SK-N-SH (cell line): ENCODE data around the gene CFAP97D1. TPM values are rescaled to one million over a fixed set of nuclear protein-coding genes. Genes with fewer than 3 reads are reported as not detected.

Experiments
- CTCF ChIA-PET: fragments of 300-600, 350-600 bp; formaldehyde crosslinking; extraction: SDS; loops from one replicate; lab custom pipeline; 2021; lab: Yijun Ruan, JAX
- POLR2A ChIA-PET: fragments of 350-600 bp; sonication (Branson Sonifier 250); formaldehyde crosslinking; extraction: SDS; loops from one replicate; lab custom pipeline; 2020; ENCODE audit warnings: antibody characterized with exemption, inconsistent platforms; lab: Yijun Ruan, JAX
- DNase-seq: peaks from one replicate; pipeline ENCODE4 v3.0.0; 2012
- H2AFZ ChIP-seq: fragments of 200-600 bp; sonication (generic); 2 replicates; pipeline ENCODE4 v1.8.1; 2016; ENCODE audit warnings: antibody characterized with exemption, mild to moderate bottlenecking, low read depth
- H3F3A ChIP-seq: fragments of 200-600 bp; sonication (generic); replicated peaks from 2 replicates; pipeline ENCODE3; 2016; ENCODE audit warnings: antibody characterized with exemption, mild to moderate bottlenecking; ENCODE audit not compliant: insufficient read depth
- H3K27ac ChIP-seq, 2 experiments: fragments of 200-500 bp in 1 of 2; fragments of 200-600 bp in 1 of 2; sonication (Bioruptor generic) in 1 of 2; sonication (generic), shearing (Covaris generic) in 1 of 2; 2 replicates each; pipeline versions ENCODE4 v1.5.1 to v1.6.1; 2014 to 2016; ENCODE audit warnings: low read depth in 2 of 2, inconsistent platforms in 1 of 2, low read length in 1 of 2, mild to moderate bottlenecking in 1 of 2, mixed read lengths in 1 of 2
- H3K27me3 ChIP-seq: fragments of 200-600 bp; sonication (generic), shearing (Covaris generic); 2 replicates; pipeline ENCODE4 v1.6.1; 2016; ENCODE audit warnings: mixed run types; ENCODE audit not compliant: insufficient read depth
- H3K36me3 ChIP-seq, 2 experiments: fragments of 200-500 bp in 1 of 2; fragments of 200-600 bp in 1 of 2; sonication (Bioruptor generic) in 1 of 2; sonication (generic) in 1 of 2; replicated peaks in 1 of 2; 2 replicates each; pipeline versions ENCODE3 to v1.5.1; 2014 to 2016; ENCODE audit warnings: low read length in 1 of 2, mild to moderate bottlenecking in 1 of 2; ENCODE audit not compliant: insufficient read depth in 2 of 2, control insufficient read depth in 1 of 2
- H3K4me1 ChIP-seq, 2 experiments: fragments of 200-500 bp in 1 of 2; fragments of 200-600 bp in 1 of 2; sonication (Bioruptor generic) in 1 of 2; sonication (generic), shearing (Covaris generic) in 1 of 2; 2 replicates each; pipeline versions ENCODE4 v1.5.1 to v1.6.1; 2014 to 2016; ENCODE audit warnings: low read depth in 1 of 2, low read length in 1 of 2, mixed run types in 1 of 2; ENCODE audit not compliant: insufficient read depth in 2 of 2, control insufficient read depth in 1 of 2
- H3K4me2 ChIP-seq: fragments of 200-600 bp; sonication (generic), shearing (Covaris generic); 2 replicates; pipeline ENCODE4 v1.6.1; 2017; ENCODE audit warnings: mixed run types
- H3K4me3 ChIP-seq, 2 experiments: fragments of 200-500 bp in 1 of 2; fragments of 200-600 bp in 1 of 2; sonication (Bioruptor generic) in 1 of 2; sonication (generic), shearing (Covaris generic) in 1 of 2; 2 replicates each; pipeline versions ENCODE4 v1.5.1 to v1.8.1; 2014 to 2016; ENCODE audit warnings: low read depth in 2 of 2, inconsistent platforms in 1 of 2, low read length in 1 of 2, mild to moderate bottlenecking in 1 of 2, mixed read lengths in 1 of 2, moderate library complexity in 1 of 2
- H3K79me2 ChIP-seq: fragments of 200-600 bp; sonication (generic); 2 replicates; pipeline ENCODE4 v1.8.1; 2017; ENCODE audit warnings: mild to moderate bottlenecking; ENCODE audit not compliant: insufficient read depth
- H3K9ac ChIP-seq: fragments of 200-600 bp; sonication (generic); 2 replicates; pipeline ENCODE4 v1.6.1; 2017; ENCODE audit warnings: mixed run types
- H3K9me2 ChIP-seq: fragments of 200-600 bp; sonication (generic); 2 replicates; pipeline ENCODE4 v1.6.1; 2017; ENCODE audit warnings: mixed run types
- H3K9me3 ChIP-seq: fragments of 200-600 bp; sonication (generic); 2 replicates; pipeline ENCODE4 v1.6.1; 2017; ENCODE audit warnings: mixed run types, mild to moderate bottlenecking, moderate library complexity
- H4K20me1 ChIP-seq: fragments of 200-600 bp; sonication (generic); 2 replicates; pipeline ENCODE4 v1.6.1; 2017; ENCODE audit warnings: mild to moderate bottlenecking, mixed run types; ENCODE audit not compliant: insufficient read depth
- ELF1 ChIP-seq: IDR thresholded peaks from 2 replicates; pipeline ENCODE4 v1.4.0; 2012
- EZH2phosphoT487 ChIP-seq: fragments of 200-600 bp; sonication (generic); IDR thresholded peaks from 2 replicates; pipeline ENCODE4 v1.6.1; 2017; ENCODE audit warnings: low read depth, mixed run types, mild to moderate bottlenecking, antibody characterized with exemption, moderate library complexity, borderline replicate concordance
- FOSL2 ChIP-seq: IDR thresholded peaks from 2 replicates; pipeline ENCODE4 v1.4.0; 2012; ENCODE audit warnings: low read depth, mild to moderate bottlenecking, moderate library complexity, borderline replicate concordance
- FOXJ3 ChIP-seq: sonication (generic); formaldehyde crosslinking; IDR thresholded peaks from 2 replicates; pipeline ENCODE4 v1.5.1; 2020; ENCODE audit warnings: mild to moderate bottlenecking, missing genetic modification reagents
- FOXM1 ChIP-seq: IDR thresholded peaks from 2 replicates; pipeline ENCODE4 v1.4.0; 2012; ENCODE audit warnings: low read depth, mild to moderate bottlenecking
- IRF3 ChIP-seq: fragments of 150-350 bp; IDR thresholded peaks from 2 replicates; pipeline ENCODE4 v1.6.1; 2016; ENCODE audit warnings: mild to moderate bottlenecking, low read depth, low read length
- JUND ChIP-seq: IDR thresholded peaks from 2 replicates; pipeline ENCODE4 v1.4.0; 2012
- MAX ChIP-seq: IDR thresholded peaks from 2 replicates; pipeline ENCODE4 v1.4.0; 2012; ENCODE audit warnings: low read depth
- MXI1 ChIP-seq: IDR thresholded peaks from 2 replicates; pipeline ENCODE4 v1.6.1; 2012; ENCODE audit warnings: mild to moderate bottlenecking, low read depth, low read length, improper control_type of control experiment
- NRF1 ChIP-seq: IDR thresholded peaks from 2 replicates; pipeline ENCODE4 v1.6.1; 2012; ENCODE audit warnings: low read depth, mild to moderate bottlenecking, low read length
- PBX3 ChIP-seq: IDR thresholded peaks from 2 replicates; pipeline ENCODE4; 2012
- POLR2AphosphoS5 ChIP-seq: IDR thresholded peaks from 2 replicates; pipeline ENCODE4 v1.6.1; 2012; ENCODE audit warnings: low read depth, low read length
- RAD21 ChIP-seq: IDR thresholded peaks from 2 replicates; pipeline ENCODE4 v1.6.1; 2012; ENCODE audit warnings: mild to moderate bottlenecking, low read length
- REST ChIP-seq: IDR thresholded peaks from 2 replicates; pipeline ENCODE4 v1.6.1; 2012; ENCODE audit warnings: mild to moderate bottlenecking, low read depth, low read length, moderate library complexity
- RFX5 ChIP-seq: IDR thresholded peaks from 2 replicates; pipeline ENCODE4 v1.6.1; 2012; ENCODE audit warnings: mild to moderate bottlenecking, improper control_type of control experiment, low read length
- RXRA ChIP-seq: IDR thresholded peaks from 2 replicates; pipeline ENCODE4 v1.4.0; 2012; ENCODE audit warnings: low read depth, mild to moderate bottlenecking, borderline replicate concordance
- SMC3 ChIP-seq: IDR thresholded peaks from 2 replicates; pipeline ENCODE4 v1.6.1; 2012; ENCODE audit warnings: low read depth, low read length, improper control_type of control experiment
- TEAD4 ChIP-seq: IDR thresholded peaks from 2 replicates; pipeline ENCODE4 v1.4.0; 2012; ENCODE audit warnings: mild to moderate bottlenecking, borderline replicate concordance; ENCODE audit not compliant: insufficient read depth
- WGBS: methylation state at CpG from one replicate; pipeline ENCODE4 v1.1.6; 2017; ENCODE audit warnings: low lambda C conversion rate; 5-methylcytosine and 5-hydroxymethylcytosine counted together
- polyA plus RNA-seq, 3 experiments: library from polyadenylated mRNA; depleted of rRNA; stranded (reverse); fragments of >200 nt; gene quantifications; 2 replicates each; pipeline ENCODE4 v1.2.3, GENCODE V29; 2012

CFAP97D1 gene
- polyA plus RNA-seq, 1 of the 3 experiments (the other 2 are of a cell fraction): 0.02 TPM

- H3K9me3 ChIP-seq: no peaks in the 10 kb centered on the region
- H3K36me3 ChIP-seq: no peaks in the 10 kb centered on the region
- CTCF ChIA-PET: no interaction called here
- H2AFZ ChIP-seq: no peak overlapping the region
- H3K27me3 ChIP-seq: no peaks in the 10 kb centered on the region
- no peaks in the 10 kb centered on the region for H3K9me2 ChIP-seq
- 82% methylated on average over 5 of the region's 5 CpGs for WGBS
- no peak overlapping the region for H3K4me3 ChIP-seq
- H3F3A ChIP-seq: peaks cover 28% of the 10 kb centered on the region
- H3K4me1 ChIP-seq: peaks cover 0 to 11% of the 10 kb centered on the region in 2 experiments; a peak in 2 of 4 replicates
- H4K20me1 ChIP-seq: no peaks in the 10 kb centered on the region
- no peaks in the 10 kb centered on the region for H3K79me2 ChIP-seq
- H3K4me2 ChIP-seq: no peak overlapping the region
- no peak overlapping the region for H3K27ac ChIP-seq
- POLR2A ChIA-PET: no interaction called here
- no peak for DNase-seq
- no peak for TF ChIP-seq PBX3
- TF ChIP-seq REST: no peak
- TF ChIP-seq MXI1: no peak
- no peak for TF ChIP-seq TEAD4
- TF ChIP-seq IRF3: no peak
- TF ChIP-seq FOXJ3 (CRISPR knock-in tag): no peak
- TF ChIP-seq MAX: no peak
- TF ChIP-seq FOXM1: no peak
- TF ChIP-seq JUND: no peak
- no peak for TF ChIP-seq NRF1
- TF ChIP-seq RXRA: no peak
- TF ChIP-seq RFX5: no peak
- no peak for TF ChIP-seq FOSL2
- no peak for TF ChIP-seq ELF1
- no peak for TF ChIP-seq EZH2phosphoT487
- TF ChIP-seq POLR2AphosphoS5: no peak
- TF ChIP-seq SMC3: no peak
- TF ChIP-seq RAD21: no peak
- TF ChIP-seq, all 33 proteins: peak for 0
- H3K9ac ChIP-seq: no peak overlapping the region
Observed at GRCh38 chr17:43788540-43788939, 8.3 kb downstream of the CFAP97D1 start.
